Endothelial cell (in vitro differentiated cells): ENCODE results near the gene PARD6A. TPM values are rescaled to one million over a fixed set of nuclear protein-coding genes. Genes with fewer than 3 reads are reported as not detected.

Source experiments
- DNase-seq: peaks from one replicate; pipeline ENCODE4 v3.0.0; 2021; ENCODE audit warnings: low spot score
- H3K27ac Mint-ChIP-seq: one replicate; pipeline ENCODE4 v1.8.0; 2021; ENCODE audit warnings: mixed read lengths, inconsistent platforms; ENCODE audit not compliant: unreplicated experiment
- H3K27me3 Mint-ChIP-seq: one replicate; pipeline ENCODE4 v1.8.0; 2021; ENCODE audit warnings: mild to moderate bottlenecking, moderate library complexity, mixed read lengths, inconsistent platforms; ENCODE audit not compliant: unreplicated experiment
- H3K36me3 Mint-ChIP-seq: one replicate; pipeline ENCODE4 v1.8.0; 2021; ENCODE audit warnings: mild to moderate bottlenecking, low read depth, mixed read lengths, inconsistent platforms; ENCODE audit not compliant: unreplicated experiment
- H3K4me1 Mint-ChIP-seq: one replicate; pipeline ENCODE4 v1.8.0; 2021; ENCODE audit warnings: mild to moderate bottlenecking, mixed read lengths, inconsistent platforms; ENCODE audit not compliant: unreplicated experiment
- H3K4me3 Mint-ChIP-seq: one replicate; pipeline ENCODE4 v1.8.0; 2021; ENCODE audit warnings: mild to moderate bottlenecking, mixed read lengths, inconsistent platforms; ENCODE audit not compliant: unreplicated experiment
- H3K9me3 Mint-ChIP-seq: one replicate; pipeline ENCODE4 v1.8.0; 2021; ENCODE audit warnings: mixed read lengths, inconsistent platforms; ENCODE audit not compliant: unreplicated experiment
- CTCF ChIP-seq: fragments of 200-600 bp; sonication (generic); IDR thresholded peaks from one replicate; pipeline ENCODE4 v1.5.0; 2021; ENCODE audit warnings: antibody characterized with exemption; ENCODE audit not compliant: unreplicated experiment
- total RNA-seq: library from RNA; stranded (reverse); fragmentation: NEBNext Ultra II Directional; extraction: Animal tissue kit (Norgen Biotek cat#: 25700); gene quantifications from one replicate; pipeline ENCODE4 v1.2.1, GENCODE V29; 2021; ENCODE audit not compliant: unreplicated experiment

PARD6A gene
- total RNA-seq, 1 donor from 2014 or later = 1.2 TPM

GRCh38 chr16:67667817-67668494, 7.2 kb downstream of the PARD6A start:
- Mint-ChIP-seq H3K36me3 (peaks cover 14% of the 10 kb centered on the region), H3K27ac (no peak overlapping the region), H3K4me1 (peaks cover 23% of the 10 kb centered on the region), H3K4me3 (no peak overlapping the region), H3K9me3 (no peaks in the 10 kb centered on the region), H3K27me3 (peaks cover 20% of the 10 kb centered on the region)
- DNase-seq = peak; percentile 86
- TF ChIP-seq CTCF = peak; percentile 58

- peaks cover 20% of the 10 kb centered on the region for H3K27me3 Mint-ChIP-seq
- peak overlapping the region; percentile 61 for H3K4me3 Mint-ChIP-seq
- H3K27ac Mint-ChIP-seq = peak overlapping the region; percentile 45
- peaks cover 27% of the 10 kb centered on the region for H3K4me1 Mint-ChIP-seq
- peaks cover 14% of the 10 kb centered on the region for H3K36me3 Mint-ChIP-seq
- no peak for DNase-seq
- no peaks in the 10 kb centered on the region for H3K9me3 Mint-ChIP-seq
- TF ChIP-seq CTCF = peak; percentile 2
These were observed 7.9 kb downstream of the PARD6A start for GRCh38 chr16:67668495-67669157.

DNA sequence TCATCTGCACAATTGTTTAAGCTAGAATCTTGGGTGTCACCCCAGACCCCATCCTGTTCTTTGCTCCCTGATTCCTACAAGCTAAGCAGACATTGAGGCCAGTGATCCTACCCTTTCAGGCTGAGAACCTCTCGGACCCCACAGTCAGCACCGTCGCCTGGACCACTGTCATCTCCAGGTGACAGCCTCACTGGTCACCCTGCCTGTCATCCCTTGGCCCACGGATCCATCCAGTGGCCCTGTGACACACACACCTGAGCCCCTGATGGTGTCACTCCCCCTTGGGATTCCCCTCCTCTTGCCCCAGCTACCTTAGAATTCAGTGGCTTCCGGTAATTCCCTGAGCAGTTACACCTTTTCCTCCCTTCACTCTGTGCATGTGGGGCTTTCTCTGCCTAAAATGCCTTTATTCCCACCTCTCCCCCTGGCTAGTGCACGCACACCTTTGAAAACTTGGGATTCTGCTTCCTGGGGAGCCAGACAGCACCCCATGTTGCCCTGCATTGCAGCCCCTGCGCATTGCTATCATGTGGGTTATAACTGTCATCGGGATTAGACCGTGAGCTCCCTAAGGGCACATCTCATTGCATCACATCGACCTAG, 8.8 kb downstream of the PARD6A start:
- DNase-seq = no peak
- Mint-ChIP-seq H3K4me1 (peaks cover 29% of the 10 kb centered on the region), H3K36me3 (peaks cover 8% of the 10 kb centered on the region), H3K4me3 (no peak overlapping the region), H3K27me3 (peaks cover 13% of the 10 kb centered on the region), H3K9me3 (no peaks in the 10 kb centered on the region), H3K27ac (no peak overlapping the region)
- no peak for TF ChIP-seq CTCF

- Mint-ChIP-seq H3K4me3 (peak overlapping the region; percentile 72), H3K36me3 (peaks cover 8% of the 10 kb centered on the region), H3K27me3 (peaks cover 10% of the 10 kb centered on the region), H3K27ac (peak overlapping the region; percentile 72), H3K4me1 (peaks cover 30% of the 10 kb centered on the region), H3K9me3 (no peaks in the 10 kb centered on the region)
- no peak for TF ChIP-seq CTCF
- DNase-seq = no peak
These were observed 11.5 kb downstream of the PARD6A start for GRCh38 chr16:67672306-67672705.
